Measurements from ENCODE around the gene ADAM15. TPM values are rescaled to one million over a fixed set of nuclear protein-coding genes. Genes with fewer than 3 reads are reported as not detected.

The ADAM15 gene
- total and polyA plus RNA-seq, 4 donors = 10.8 to 26.8 (median 17.5) TPM

GRCh38 chr1:155014709-155015508 is 36.2 kb upstream of the ADAM15 start:
- Histone ChIP-seq H3K9ac (ENCODE audit: low read depth in 1 of 2, low read length in 2 of 2) (no peak overlapping the region), H3K27ac (ENCODE audit: low read depth in 1 of 2, low read length in 2 of 2) (no peak overlapping the region), H3K27me3 (ENCODE audit: control insufficient read depth in 4 of 4, insufficient read depth in 4 of 4, low read length in 3 of 4) (no peaks in the 10 kb centered on the region), H3K36me3 (ENCODE audit: control insufficient read depth in 4 of 4, insufficient read depth in 3 of 4, low read depth in 1 of 4, low read length in 3 of 4) (peaks cover 3 to 19% (median 9%) of the 10 kb centered on the region in 4 donors), H3K9me3 (ENCODE audit: control insufficient read depth in 4 of 4, low read length in 3 of 4) (no peaks in the 10 kb centered on the region), H3K4me1 (ENCODE audit: control insufficient read depth in 4 of 4, insufficient read depth in 4 of 4, low read length in 3 of 4) (peaks cover 28 to 74% (median 49%) of the 10 kb centered on the region in 4 donors), H3K4me3 (ENCODE audit: low read depth in 1 of 3, low read length in 3 of 3) (no peak overlapping the region)
- no peak for DNase-seq (ENCODE audit: low spot score)
- 92% methylated on average over 31 of the region's 31 CpGs for WGBS
- no peak for TF ChIP-seq ATF3 (IDR thresholded peaks at IDR 0.05)

- H3K4me3 ChIP-seq (ENCODE audit: low read depth in 1 of 3, low read length in 3 of 3) = no peak overlapping the region
- no peaks in the 10 kb centered on the region for H3K27me3 ChIP-seq (ENCODE audit: control insufficient read depth in 4 of 4, insufficient read depth in 4 of 4, low read length in 3 of 4)
- peaks cover 3 to 19% (median 9%) of the 10 kb centered on the region in 4 donors for H3K36me3 ChIP-seq (ENCODE audit: control insufficient read depth in 4 of 4, insufficient read depth in 3 of 4, low read depth in 1 of 4, low read length in 3 of 4)
- H3K4me1 ChIP-seq (ENCODE audit: control insufficient read depth in 4 of 4, insufficient read depth in 4 of 4, low read length in 3 of 4) = peaks cover 22 to 66% (median 42%) of the 10 kb centered on the region in 4 donors
- H3K27ac ChIP-seq (ENCODE audit: low read depth in 1 of 2, low read length in 2 of 2) = no peak overlapping the region
- H3K9me3 ChIP-seq (ENCODE audit: control insufficient read depth in 4 of 4, low read length in 3 of 4) = no peaks in the 10 kb centered on the region
- no peak for DNase-seq (ENCODE audit: low spot score)
- 79% methylated on average over 16 of the region's 16 CpGs for WGBS
- TF ChIP-seq FOXA2 (IDR thresholded peaks at IDR 0.05) (no peak), ZBTB33 (IDR thresholded peaks at IDR 0.05) (no peak), EGR1 (IDR thresholded peaks at IDR 0.05; ENCODE audit: low read depth in 2 of 2) (no peak), RAD21 (IDR thresholded peaks at IDR 0.05) (no peak), TAF1 (conservative IDR thresholded peaks at IDR 0.05) (no peak), REST (IDR thresholded peaks at IDR 0.05) (no peak), FOXA1 (IDR thresholded peaks at IDR 0.05) (no peak), ATF3 (IDR thresholded peaks at IDR 0.05) (no peak), CTCF (IDR thresholded peaks at IDR 0.05; ENCODE audit: low read depth, low read length, missing input control) (no peak), NR2F2 (IDR thresholded peaks at IDR 0.05) (no peak), SP1 (IDR thresholded peaks at IDR 0.05) (no peak), HNF4A (conservative IDR thresholded peaks at IDR 0.05) (no peak), YY1 (IDR thresholded peaks at IDR 0.05) (no peak), MAX (IDR thresholded peaks at IDR 0.05) (no peak)
- H3K9ac ChIP-seq (ENCODE audit: low read depth in 1 of 2, low read length in 2 of 2) = no peak overlapping the region
Observed at GRCh38 chr1:155015527-155016230, 35.4 kb upstream of the ADAM15 start.
